ENCODE results near the gene ELOF1. TPM values are rescaled to one million over a fixed set of nuclear protein-coding genes. Genes with fewer than 3 reads are reported as not detected.

ELOF1 gene
- total and polyA plus RNA-seq, 2 donors (not counting 3 experiments of a cell fraction or from before 2014, with no cell fraction given): 49.9 to 80.2 TPM

DNA sequence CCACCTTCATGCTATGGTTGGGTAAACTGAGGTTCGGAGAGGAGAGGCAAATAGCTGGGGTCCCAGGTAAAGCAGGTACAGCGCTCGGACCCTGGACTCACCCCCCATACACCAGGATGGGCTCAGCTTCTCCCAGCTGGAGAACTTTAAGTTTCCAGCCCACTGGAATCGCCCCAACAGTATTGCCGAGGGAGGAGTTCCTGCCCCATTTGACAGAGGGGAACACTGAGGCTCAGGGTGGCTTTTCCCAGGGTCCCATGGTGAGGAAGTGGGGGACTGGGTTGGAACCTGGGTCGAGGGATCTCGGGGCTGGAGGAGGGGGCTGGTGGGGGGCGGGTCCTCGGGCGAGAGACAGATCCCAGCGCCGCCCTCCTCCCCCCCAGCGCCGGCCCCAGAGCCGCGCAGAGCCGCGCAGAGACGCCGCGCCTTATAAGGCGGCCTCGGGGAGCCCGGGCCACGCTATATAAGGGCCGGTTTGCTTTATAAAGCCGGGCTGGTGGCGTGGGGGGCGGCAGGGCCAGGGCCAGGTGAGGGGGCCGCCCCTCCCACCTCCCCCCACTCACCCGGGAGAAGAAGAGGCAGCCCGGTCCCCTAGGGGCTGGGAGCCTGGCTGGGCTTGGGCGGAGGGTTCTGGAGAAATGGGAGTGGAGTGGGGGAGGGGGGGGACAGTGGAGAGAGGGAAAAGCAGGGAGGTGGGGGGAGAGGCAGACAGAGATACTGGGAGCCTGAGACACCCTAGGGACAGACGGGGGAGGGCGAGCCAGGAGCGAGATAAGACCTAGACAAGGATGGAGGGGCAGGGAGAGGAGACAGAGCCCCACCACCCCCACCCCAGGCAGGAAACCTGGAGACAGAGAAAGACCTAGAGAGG, 19.3 kb downstream of the ELOF1 start:
- intact Hi-C loops (cut with micrococcal nuclease): loop anchor here (5.0 kb wide), 1 partner anchor 42 kb away; no protein-coding TSS in a partner anchor
- H4K20me1 ChIP-seq (replicated peaks; ENCODE audit: control insufficient read depth, extremely low read depth, insufficient read depth, low read length): no peaks in the 10 kb centered on the region
- no peaks in the 10 kb centered on the region for H3K36me3 ChIP-seq (ENCODE audit: control insufficient read depth in 2 of 2, extremely low read depth in 1 of 2, insufficient read depth in 2 of 2, low read length in 2 of 2)
- H3K79me2 ChIP-seq (ENCODE audit: control insufficient read depth, insufficient read depth, low read length): no peaks in the 10 kb centered on the region
- H3K27ac ChIP-seq (ENCODE audit: insufficient read depth, low read depth, low read length): no peak overlapping the region
- ChIA-PET CTCF (no interaction called here), POLR2A (no interaction called here)
- FAIRE-seq (no peak), DNase-seq (ENCODE audit: low read depth, low spot score) (no peak)
- no peak overlapping the region for H3K9ac ChIP-seq (replicated peaks; ENCODE audit: extremely low read depth, insufficient read depth, low read length)
- peaks cover 5% of the 10 kb centered on the region for H3K4me1 ChIP-seq (ENCODE audit: control insufficient read depth, extremely low read depth, insufficient read depth, low read length)
- dilution Hi-C loops (cut with MboI; ENCODE audit: extremely low pct_ligation_motif_present, low sequenced_read_pairs): no loop called here
- no peaks in the 10 kb centered on the region for H3K9me1 ChIP-seq (replicated peaks; ENCODE audit: control insufficient read depth, extremely low read depth, insufficient read depth, low read length)
- peaks cover 5 to 9% of the 10 kb centered on the region in 2 experiments for H3K27me3 ChIP-seq (ENCODE audit: control insufficient read depth in 2 of 2, insufficient read depth in 2 of 2, low read length in 2 of 2)
- no peak overlapping the region for H3K4me3 ChIP-seq (replicated peaks in 1 of 3; ENCODE audit: insufficient read depth in 1 of 3, low read depth in 1 of 3, low read length in 3 of 3)
- no TSS peak for BruUV-seq (replicated peaks)
- TF ChIP-seq JUN (IDR thresholded peaks at IDR 0.05; ENCODE audit: borderline replicate concordance, insufficient read depth, insufficient read length, low read depth) (no peak), MYC (IDR thresholded peaks at IDR 0.05; ENCODE audit: low read depth, low read length) (no peak), MAX (IDR thresholded peaks at IDR 0.05; ENCODE audit: insufficient read depth, insufficient read length) (no peak), POLR2A (IDR thresholded peaks at IDR 0.05; ENCODE audit: low read depth, low read length) (no peak), FOS (IDR thresholded peaks at IDR 0.05; ENCODE audit: borderline replicate concordance, insufficient read depth, low read length) (no peak), EZH2 (IDR thresholded peaks at IDR 0.05; ENCODE audit: borderline replicate concordance, low read depth, low read length, severe bottlenecking) (no peak), CTCF (IDR thresholded peaks at IDR 0.05; ENCODE audit: extremely low read depth in 1 of 2, insufficient read depth in 1 of 2, low read depth in 1 of 2, low read length in 2 of 2) (no peak), GATA2 (IDR thresholded peaks at IDR 0.05; ENCODE audit: insufficient read depth, insufficient read length, low read depth, low read length) (no peak), POLR2AphosphoS5 (IDR thresholded peaks at IDR 0.05; ENCODE audit: insufficient read depth, low read depth, low read length) (no peak)
- H3K9me3 ChIP-seq (replicated peaks; ENCODE audit: control insufficient read depth, insufficient read depth, low read length): no peaks in the 10 kb centered on the region
- no peak overlapping the region for H3K4me2 ChIP-seq (ENCODE audit: insufficient read depth, low read length)
- H2AFZ ChIP-seq (ENCODE audit: low read depth, low read length): no peak overlapping the region
